Fibroblast of the conjunctiva (primary cell): ENCODE results near the gene SLC5A2.
A peak's percentile ranks its signal among the peaks of the same experiment; 100 is the strongest.
"Not testable (repeated sequence)": the region's sequence is repeated elsewhere in the genome, so short reads cannot be mapped to it uniquely, and the experiment has no call there.

ENCODE experiments used
- DNase-seq: peaks from one replicate; pipeline ENCODE4 v3.0.0-alpha.2; 2010; ENCODE audit warnings: low read depth

The SLC5A2 gene

GRCh38 chr16:31483081-31483480 lies at the start of gene SLC5A2:
Gene SLC5A2 (plus strand): TSS chr16:31483123. CDS start chr16:31483137, 14 bp downstream.
- DNase-seq: no peak

GRCh38 chr16:31435341-31436220 lies 47.3 kb upstream of the SLC5A2 start:
- no peak for DNase-seq

DNA sequence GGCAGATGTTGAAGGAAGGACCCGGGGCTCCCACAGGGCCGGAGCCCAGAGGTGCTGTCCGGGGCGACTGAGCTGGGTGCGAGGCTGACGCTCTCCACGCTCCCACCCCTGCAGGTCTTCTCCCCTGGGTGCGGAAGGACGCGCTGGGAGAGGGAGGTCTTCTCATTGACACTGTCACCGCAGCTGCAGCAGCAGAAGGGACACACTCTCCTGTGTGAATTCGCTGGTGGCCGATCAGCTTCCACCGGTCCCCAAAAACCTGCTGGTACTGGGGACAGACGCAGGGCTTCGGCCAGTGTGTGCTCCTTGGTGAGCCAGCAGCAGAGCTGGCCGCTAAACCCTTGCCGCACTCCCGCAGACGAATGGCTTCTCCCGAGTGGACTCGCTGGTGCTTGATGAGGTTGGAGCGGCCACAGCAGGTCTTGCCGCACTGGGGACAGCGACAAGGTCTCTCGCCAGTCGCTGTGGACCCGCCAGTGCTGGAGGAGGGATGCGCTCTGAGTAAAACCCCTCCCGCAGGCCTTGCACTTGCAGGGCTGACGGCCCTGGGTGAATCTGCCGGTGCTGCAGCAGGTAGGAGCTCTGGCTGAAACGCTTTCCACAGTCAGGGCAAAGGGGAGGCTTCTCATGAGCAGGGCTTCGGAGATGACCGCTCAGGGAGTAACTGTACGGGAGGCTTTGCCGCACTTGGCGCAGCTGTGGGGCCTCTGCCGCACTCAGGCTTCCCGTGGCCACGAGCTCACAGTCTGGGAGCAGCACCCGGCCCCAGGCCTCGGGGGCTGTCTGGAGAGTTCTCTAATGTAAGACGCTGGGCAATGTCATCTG lies 46.5 kb upstream of the SLC5A2 start:
- DNase-seq: no peak

- no peak for DNase-seq
Measured at GRCh38 chr16:31438414-31438813, 44.5 kb upstream of the SLC5A2 start.

- DNase-seq: not testable (repeated sequence)
Measured at GRCh38 chr16:31439023-31439422, 43.9 kb upstream of the SLC5A2 start.

DNA sequence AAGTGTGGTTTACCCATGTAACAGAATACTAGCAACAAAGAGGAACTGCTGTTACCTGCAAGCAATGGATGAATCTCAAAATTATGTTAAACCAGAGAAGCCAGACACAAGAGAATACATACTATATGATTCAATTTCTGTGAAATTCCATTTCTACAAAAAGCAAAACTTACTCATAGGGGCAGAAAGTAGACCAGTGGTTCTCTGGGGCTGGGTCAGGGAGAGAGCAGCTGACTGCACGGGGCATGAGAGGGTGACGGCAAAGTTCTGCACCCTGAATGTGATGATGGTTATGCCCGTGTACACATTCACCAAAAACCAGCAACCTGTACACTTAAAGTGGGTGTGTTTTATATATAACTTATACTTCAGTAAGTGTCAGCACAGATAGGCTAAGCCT lies 43.4 kb upstream of the SLC5A2 start:
- no peak for DNase-seq

DNA sequence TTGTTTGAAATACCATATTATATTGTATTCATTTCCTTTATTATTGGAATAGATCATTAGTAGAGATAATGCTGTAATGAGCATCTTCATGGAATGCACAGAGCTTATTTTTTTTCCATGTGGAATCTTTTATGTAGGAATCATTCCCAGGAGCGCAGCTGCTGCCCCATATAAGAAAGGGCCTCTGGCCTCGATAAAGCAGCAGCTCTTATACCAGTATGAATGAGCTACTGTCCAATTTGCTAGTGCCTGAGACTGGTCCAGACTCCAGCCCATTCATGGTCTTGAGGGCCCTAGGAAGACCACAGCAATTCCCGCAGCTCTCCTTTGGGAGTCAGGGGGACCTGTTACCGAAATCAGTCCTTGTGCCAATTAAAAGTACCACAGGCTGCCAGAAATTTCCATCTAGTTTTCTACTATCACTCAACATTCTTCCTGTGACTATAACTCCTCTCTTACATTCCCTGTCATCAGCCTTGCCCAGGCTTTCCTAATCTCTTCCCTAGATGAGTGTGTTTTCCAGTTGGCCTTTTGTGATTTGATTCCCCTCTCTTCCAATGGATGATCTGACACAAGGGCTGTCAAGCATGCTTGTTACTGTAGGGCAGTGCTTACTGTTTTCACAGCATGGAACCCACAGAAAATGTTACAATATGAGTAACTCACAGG lies 42.3 kb upstream of the SLC5A2 start:
- no peak for DNase-seq

DNA sequence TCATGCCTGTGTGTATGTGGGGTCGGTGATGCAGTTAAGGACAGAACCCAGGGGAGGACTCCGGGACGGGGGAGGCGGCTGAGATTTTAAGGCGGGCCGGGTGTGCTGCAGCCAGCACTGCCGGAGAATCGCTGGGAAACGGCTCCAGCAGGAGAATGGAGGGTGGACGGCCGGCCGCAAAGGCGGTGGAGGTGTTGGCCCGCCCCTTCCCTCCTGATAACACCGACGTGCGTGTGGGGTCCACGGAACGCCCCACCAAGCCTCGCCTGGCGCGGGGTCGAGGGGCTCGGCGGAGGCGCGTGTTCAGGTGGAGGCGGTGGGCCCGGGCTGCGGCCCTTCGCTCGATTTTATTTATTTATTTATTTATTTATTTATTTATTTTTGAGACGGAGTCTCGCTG lies 41.0 kb upstream of the SLC5A2 start:
- DNase-seq: no peak

DNA sequence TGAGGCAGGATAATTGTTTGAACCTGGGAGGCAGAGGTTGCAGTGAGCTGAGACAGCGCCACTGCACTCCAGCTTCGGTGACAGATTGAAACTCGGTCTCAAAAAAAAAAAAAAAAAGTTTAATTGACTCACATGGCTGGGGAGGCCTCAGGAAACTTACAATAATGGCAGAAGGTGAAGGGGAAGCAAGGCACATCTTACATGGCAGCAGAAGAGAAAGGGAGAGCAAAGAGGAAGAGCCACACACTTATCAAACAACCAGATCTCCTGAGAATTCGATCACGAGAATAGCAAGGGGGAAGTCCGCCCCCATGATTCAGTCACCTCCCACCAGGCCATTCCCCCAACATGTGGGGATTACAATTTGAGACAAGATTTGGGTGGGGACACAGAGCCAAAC lies 37.0 kb upstream of the SLC5A2 start:
- DNase-seq: not testable (repeated sequence)

DNA sequence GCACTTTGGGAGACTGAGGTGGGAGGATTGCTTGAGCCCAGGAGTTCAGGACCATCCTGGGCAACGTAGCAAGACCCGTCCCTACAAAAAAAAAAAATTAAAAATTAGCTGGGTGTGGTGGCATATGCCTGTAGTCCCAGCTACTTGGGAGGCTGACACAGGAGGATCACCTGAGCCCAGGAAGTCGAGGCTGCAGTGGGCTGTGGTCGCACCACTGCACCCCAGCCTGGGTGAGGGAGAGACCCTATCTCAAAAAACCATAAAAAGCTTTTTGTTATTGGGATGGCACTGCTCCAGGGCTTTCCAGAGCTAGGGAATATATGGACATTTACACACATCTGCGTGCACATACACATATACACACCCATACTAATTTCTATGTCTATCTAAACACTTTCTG lies 31.7 kb upstream of the SLC5A2 start:
- no peak for DNase-seq

- peak; percentile 60 for DNase-seq
Measured at GRCh38 chr16:31451681-31452351, 31.1 kb upstream of the SLC5A2 start.

GRCh38 chr16:31452631-31453106 lies 30.3 kb upstream of the SLC5A2 start:
- peak; percentile 84 for DNase-seq

DNA sequence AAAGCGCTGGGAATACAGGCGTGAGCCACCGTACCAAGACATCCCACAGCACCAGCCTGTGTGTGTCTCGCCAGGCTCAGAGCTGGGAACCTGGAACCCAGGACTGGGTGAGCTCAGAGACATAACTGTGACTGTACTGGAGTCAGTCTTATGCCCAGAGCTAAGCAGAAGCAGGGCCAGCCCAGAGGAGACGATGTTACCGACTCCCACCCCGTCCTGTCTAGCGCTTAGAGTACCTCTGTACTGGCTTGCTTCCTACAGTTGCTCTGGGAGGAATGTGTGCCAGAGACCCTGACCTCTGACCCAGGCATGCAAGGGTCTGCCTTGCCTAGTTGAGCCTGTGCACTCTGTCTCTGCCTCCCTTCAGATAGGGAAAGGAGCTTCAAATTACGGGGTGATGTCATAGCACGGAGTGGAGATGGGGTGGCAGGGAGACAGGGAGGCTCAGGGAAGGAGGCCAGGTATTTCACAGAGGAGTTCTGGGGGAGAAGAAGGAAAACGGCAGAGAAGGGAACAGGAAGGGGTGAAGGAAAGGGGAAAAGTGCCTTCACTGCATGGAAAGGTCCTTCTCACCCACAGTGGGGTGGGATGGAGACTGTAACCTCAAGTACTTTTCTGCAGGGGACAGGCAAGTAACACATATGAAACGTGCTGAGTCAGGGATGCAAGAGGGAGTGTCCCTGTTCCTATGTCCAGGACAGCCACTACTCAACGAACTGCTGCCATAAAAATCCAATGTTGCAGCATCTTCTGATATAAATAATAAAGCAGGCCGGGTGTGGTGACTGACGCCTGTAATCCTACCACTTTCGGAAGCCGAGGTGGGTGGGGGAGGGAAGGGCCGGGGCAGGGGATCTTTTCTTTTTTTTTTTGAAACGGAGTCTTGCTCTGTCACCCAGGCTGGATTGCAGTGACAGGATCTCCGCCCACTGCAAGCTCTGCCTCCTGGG lies 29.4 kb upstream of the SLC5A2 start:
- peak; percentile 61 for DNase-seq

DNA sequence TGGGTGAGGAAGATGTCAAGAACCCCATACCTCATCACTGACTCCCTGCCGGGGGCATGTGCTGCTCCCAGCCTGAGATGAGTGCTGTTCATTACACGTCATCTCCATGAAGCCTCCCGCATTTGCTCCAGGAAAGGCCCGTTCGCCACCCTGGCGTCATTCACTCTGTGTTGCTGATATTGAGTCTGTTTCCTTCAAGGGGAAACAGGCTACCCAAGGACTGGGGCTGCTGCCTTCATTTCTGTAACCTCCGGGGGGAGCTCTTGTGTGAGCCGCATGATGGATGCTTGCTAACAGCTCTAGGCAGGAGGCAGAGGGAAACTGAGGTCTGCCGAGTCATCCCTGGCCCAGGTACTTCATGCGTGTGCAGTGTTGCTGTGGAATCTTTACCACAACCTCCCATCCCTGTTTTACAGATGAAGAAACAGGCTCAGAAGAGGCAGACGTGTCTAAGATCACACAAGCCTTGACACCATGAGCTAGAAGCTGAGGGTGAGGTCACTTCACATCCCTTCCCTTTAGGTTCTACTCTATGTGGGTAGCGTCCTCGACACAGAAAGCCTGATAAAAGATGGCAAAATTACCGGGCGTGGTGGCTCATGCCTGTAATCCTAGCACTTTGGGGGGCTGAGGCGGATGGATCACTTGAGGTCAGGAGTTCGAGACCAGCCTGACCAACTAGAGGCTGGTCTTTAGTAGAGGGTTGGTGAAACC lies 27.2 kb upstream of the SLC5A2 start:
- DNase-seq: no peak

- no peak for DNase-seq
Measured at GRCh38 chr16:31456988-31457360, 25.9 kb upstream of the SLC5A2 start.

GRCh38 chr16:31458073-31458843 lies 24.7 kb upstream of the SLC5A2 start:
- DNase-seq: no peak

DNA sequence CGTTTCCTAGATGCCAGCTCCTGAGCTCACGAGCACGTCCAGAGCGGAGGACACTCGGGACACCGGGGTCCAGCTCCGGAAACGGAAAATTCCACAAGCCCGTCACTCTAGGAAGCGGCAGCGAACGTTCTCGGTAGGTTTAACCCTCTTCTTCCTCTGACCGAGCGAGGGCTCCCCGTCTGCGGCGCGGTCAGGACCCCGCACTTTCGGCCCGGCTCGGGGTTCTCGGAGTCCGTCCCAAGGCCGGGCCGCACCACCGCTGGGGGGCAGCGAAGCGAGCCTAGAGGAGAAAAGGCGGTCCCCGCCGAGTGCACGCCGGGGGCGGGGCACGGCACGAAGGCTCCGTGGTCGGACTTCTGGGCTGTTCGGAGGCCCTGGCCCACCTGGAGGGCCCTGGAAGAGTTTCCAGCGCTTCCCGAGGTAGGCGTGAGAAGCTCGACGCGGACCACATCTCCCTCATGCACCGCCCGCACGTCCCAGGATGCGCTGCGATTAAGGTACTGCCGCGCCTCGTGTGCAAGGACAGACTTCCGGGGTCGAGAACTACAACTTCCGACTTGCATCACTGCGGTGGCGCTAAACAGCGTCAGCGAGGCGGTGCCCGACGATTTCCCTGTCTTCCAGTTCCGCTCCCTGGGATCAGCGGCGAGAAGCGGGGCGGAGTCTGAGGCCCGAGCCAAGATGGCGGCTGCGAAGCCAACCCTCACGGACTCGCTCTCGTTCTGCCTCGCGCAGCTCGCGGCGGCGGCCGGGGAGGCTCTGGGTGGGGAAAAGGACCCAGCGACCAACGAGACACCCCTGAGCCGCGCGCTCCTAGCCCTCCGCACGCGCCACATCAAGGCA lies 23.9 kb upstream of the SLC5A2 start, which contains the start of gene ARMC5:
ARMC5 (plus strand) TSS at position 658 of the 843 bp plus-strand sequence; CDS start at position 682, 24 bp downstream.
- peak; percentile 98 for DNase-seq
